Adrenal gland (tissue), 5 donors: Measurements from ENCODE around the gene PLEKHG4B.

ENCODE experiments used
- POLR2A ChIP-seq, 2 donors: fragments of 450-650 bp; IDR thresholded peaks; one replicate each; pipeline ENCODE4 v1.6.1; 2017; ENCODE audit warnings: antibody characterized with exemption in 2 of 2, mild to moderate bottlenecking in 2 of 2, moderate library complexity in 1 of 2
- TF ChIP-seq, protein P1 (sequence below), 6 experiments: fragments of 450-650 bp in 4 of 6; fragments of 200-600 bp in 2 of 6; sonication (generic) in 1 of 6; IDR thresholded peaks; 1 replicate in 5 of 6; 2 replicates in 1 of 6; pipeline versions ENCODE4 v1.5.1 to v1.8.0; 2016 to 2021; ENCODE audit warnings: antibody characterized with exemption in 6 of 6, mild to moderate bottlenecking in 2 of 6, moderate library complexity in 1 of 6
- donor health status: DM: no; HTN: no; CAD: no.

DNA sequence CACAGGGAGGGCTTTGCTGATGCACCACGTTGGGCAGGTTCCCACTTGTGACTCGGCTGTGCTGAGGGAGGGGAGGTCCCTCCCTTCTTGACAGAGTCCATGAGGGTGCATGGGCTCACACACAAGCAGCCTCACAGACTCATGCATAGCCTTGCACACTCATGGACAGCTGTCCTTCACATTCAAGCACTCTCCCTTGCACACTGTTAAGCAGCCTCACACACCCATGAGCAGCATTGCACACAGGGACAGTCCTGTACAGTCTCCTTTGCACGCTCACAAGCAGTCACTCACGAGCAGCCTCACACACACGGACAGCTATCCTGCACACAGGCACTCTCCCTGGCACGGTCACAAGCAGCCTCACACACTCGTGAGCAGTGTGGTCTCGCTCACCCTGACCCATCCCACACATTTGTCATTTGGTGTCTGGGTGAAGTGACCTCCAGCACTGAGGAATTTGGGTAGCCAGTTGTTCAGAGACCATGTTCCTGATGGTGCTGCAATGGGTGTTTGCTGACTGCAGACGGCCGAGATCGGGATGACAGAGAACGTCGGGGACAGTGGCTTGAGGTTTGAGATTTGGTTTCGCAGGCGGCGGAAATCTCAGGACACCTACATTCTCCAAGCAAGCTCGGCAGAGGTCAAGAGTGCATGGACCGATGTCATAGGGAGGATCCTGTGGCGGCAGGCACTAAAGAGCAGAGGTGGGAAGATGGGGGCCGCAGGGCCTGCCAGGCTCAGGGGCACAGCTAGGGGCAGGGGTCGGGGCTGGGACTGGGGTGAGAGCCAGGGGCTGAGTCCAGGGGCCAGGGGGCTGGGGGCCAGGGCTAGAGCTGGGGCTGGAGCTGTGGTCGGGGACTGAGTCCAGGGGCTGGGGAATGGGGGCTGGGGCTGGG, 81.7 kb downstream of the PLEKHG4B start:
- TF ChIP-seq POLR2A (IDR thresholded peaks at IDR 0.05): no peak
- TF ChIP-seq, protein P1, sequence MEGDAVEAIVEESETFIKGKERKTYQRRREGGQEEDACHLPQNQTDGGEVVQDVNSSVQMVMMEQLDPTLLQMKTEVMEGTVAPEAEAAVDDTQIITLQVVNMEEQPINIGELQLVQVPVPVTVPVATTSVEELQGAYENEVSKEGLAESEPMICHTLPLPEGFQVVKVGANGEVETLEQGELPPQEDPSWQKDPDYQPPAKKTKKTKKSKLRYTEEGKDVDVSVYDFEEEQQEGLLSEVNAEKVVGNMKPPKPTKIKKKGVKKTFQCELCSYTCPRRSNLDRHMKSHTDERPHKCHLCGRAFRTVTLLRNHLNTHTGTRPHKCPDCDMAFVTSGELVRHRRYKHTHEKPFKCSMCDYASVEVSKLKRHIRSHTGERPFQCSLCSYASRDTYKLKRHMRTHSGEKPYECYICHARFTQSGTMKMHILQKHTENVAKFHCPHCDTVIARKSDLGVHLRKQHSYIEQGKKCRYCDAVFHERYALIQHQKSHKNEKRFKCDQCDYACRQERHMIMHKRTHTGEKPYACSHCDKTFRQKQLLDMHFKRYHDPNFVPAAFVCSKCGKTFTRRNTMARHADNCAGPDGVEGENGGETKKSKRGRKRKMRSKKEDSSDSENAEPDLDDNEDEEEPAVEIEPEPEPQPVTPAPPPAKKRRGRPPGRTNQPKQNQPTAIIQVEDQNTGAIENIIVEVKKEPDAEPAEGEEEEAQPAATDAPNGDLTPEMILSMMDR (IDR thresholded peaks at IDR 0.05): no peak
